GM18858 (cell line): Measurements from ENCODE around the gene CLCN5.
"Not testable (repeated sequence)": the region's sequence is repeated elsewhere in the genome, so short reads cannot be mapped to it uniquely, and the experiment has no call there.

Experiments used
- ATAC-seq: cut with Tn5 transposase; IDR thresholded peaks from one replicate; pipeline ENCODE4 v1.9.1; 2021; ENCODE audit not compliant: unreplicated experiment

CLCN5 gene

DNA sequence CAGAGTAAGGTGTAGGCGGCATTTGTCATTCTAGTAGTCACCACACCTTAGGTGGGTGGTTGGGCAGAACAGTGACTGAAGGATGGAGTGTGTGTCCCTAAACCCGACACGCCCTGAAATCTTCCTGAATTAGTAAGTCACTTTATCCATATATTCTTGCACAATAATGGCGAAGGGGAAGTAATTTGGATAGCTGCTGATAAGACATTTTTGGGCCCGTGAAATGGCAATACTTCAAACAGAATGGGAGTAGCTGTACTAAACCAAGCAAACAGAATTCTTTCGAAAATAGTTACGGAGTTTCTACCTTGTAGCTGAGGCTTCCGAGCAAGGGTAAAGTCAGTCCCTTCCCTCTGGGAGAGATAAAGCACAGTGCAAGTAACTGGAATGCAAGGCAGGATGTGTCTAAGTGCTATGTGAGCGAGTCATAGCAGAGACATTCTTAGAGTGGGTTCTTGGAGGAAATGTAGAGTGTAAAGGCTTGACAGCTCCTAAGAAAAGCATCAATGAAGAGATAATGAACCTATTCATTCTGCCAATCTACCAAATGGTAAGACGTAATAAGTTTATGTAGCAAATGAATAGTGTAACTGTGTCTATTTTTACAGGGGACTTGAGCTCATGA is 72.8 kb downstream of the CLCN5 start:
- no peak for ATAC-seq

DNA sequence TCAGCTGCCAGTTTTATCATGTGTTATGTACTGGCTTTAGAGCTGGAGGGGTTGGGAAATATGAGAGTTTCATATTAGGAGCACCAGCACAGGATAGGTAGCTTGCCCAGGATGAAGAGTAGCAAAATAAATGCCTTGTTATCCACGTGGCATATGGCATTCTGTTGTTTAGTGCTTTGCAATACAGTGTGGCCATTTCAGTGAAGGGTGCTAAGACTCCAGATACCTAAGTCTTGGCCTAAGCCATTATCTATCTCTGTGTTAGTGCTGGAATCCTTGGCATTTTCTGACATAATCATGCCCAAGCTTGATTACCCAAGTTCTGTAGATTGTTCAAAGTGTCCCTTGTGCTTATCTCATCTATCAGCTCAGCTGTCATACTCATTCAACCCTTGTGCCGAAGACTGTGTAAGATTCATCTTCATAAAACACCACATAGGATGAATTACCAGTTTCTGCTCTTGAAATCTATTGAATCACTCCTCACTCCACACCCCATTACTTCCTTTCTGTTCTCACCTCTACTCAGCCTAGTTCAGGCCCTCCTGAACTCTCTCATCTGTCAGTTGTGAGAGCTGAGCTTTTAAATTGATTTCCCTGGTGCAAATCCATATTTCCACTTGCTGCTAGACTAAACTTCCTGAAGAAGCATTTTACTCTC is 73.5 kb downstream of the CLCN5 start:
- ATAC-seq: no peak

DNA sequence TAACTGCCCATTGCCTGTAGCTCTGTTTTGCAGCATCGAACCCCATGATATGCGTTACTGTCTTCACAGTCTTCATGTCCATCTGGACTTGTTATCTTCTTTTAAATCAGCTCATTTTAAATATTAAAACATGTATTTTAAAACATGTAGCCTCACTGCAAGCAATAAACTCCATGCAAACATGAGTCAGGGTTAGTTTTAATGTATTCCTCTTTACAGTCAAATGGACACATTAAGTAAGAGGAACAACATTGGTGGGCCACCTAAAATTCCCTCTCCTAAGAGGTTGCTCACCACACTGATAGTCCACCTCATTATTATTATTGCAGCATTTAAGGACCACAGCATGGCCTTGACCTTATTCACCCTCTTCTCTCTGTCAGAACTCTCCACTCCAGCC is 74.1 kb downstream of the CLCN5 start:
- ATAC-seq: no peak

DNA sequence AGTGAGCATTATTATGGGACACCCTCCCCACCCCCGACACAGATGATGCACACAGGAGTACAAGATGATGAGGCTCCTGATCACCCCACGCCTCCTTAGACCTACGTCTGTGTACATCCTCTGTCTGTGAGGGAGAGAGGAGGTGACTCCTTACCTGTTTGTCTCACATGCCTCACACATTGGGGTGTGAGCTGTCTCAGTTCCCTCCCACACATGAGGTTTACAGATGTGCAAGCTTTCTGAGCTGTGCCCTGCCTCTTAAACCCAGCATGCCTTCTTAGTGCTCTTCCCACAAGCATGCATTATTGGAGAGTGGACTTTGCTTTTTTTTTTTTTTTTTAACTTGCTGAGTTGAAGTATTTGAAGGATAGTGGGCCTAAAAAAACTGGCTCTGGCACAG is 76.7 kb downstream of the CLCN5 start:
- no peak for ATAC-seq

DNA sequence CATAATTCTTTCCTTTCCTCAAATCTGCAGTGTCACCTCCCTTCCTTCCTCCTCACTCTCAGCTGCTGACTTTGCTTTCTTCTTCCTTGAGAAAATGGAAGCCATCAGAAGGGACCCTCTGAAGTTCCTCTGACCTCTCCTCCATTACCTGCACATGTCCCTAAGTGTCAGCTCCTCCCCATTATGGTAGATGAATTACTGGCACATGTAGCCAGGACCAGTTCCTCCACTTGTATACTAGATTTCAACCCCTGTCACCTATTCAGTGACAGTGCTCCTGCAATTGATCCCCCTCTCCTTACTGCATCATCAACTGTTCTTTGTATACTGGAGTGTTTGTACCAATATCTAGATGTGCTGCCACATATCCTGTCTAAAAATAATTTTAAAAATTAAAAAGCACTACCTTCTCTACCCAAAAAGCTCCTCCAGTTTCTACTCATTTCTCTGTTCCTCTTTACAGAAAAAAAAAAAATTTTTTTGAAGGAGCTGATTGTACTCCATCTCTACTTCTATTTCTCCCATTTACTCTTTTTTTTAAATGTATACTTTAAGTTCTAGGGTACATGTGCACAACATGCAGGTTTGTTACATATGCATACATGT is 78.6 kb downstream of the CLCN5 start:
- ATAC-seq: no peak

DNA sequence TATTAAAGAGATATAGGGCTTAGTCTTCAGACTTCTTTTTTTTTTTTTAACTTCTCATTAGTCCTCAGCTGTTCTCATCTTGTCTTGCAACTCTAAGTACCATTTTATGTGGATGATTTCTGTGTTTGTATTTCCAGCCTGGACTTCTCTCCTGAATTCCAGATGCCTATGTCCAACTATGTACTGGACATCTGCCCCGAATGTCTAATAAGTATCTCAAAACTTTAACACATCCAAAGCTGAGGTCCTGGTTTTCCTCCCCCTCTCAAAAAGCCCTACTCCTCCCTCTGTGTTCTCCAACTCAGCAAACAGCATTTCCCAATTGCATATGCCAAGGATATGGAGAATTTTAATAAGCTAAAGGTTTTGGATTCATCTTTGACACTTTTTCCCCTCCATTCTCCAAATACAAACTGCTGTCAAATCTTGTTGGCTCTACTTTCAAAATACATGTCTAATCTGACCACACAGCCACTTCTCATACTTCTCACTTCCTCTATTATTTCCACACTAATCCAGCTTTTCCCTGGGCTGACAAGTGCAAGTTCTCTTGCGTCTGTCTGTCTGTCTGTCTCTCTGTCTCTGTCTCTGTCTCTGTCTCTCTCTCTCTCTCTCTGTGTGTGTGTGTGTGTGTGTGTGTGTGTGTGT is 79.8 kb downstream of the CLCN5 start:
- ATAC-seq: peak; percentile 68

DNA sequence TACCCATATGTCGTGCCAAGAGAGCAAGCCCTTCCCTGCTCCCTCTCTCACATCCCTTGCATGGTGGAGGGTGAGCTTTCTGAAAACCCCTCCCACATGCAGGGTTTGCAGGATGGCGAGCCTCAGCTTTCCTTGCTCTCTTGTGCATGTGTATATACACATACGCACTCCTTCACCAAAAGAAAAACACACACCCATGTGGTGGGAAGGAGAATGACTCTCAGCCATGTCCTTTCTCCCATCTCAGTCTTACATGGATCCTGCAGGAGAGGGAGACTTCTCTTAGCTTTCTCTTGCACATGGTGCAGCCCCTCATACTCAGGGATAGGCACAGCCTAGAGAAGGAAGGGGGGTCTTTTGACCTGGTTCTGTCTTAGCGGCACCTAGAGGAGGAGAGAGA is 81.1 kb downstream of the CLCN5 start:
- no peak for ATAC-seq

DNA sequence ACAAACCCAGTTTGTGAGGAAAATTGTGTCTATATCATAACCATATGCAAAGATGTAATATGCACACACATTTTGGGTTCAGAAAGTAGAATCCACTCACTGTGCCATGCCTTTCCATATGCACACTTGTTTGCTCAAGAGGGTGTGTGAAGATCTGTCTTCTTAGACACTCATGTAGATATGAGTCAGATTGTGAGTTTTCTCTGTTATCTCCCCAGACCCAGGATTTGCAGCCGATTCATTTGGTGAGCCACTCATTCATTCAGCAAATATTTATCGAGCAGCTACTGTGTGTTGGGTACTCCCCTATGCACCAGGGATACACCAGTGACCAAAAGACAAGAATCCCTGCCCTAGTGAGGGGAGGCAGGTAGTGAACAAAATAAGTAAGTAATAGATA is 81.5 kb downstream of the CLCN5 start:
- no peak for ATAC-seq

DNA sequence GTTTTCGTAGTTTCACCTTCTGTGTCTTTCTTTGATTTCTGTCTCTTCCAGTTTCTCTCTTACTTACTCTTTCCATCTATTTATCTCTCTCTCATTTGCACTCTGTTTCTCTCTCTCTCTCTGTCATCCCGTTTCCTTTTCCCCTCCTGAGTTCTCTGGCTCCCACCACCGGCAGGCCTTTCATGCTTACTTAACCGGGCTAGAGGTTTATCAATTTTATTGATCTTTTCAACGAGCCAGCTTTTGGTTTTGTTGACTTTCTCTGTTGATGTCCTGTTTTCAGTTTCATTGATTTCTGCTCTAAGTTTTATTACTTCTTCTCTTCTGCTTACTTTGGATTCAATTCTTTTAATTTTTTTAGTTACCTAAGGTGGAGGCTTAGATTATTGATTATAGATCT is 103.2 kb downstream of the CLCN5 start:
- not testable (repeated sequence) for ATAC-seq

DNA sequence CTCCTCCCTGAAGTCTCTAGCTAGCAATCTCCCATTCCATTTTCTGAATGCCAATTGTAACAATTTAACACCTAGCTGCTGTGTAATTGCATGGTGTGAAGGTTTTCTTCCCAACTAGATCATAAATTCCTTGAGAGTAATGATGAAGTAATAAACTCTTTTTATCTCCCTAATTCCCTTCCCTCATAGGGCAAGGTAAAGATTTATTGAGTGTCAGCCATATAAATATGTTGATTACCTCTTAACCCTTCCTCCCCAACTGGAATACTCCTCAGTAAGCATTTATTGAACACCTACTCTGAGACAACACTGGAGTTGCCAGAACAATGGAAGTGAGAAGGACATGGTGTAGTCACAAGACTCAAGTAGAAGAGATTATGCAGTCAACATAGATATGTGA is 112.7 kb downstream of the CLCN5 start:
- no peak for ATAC-seq

DNA sequence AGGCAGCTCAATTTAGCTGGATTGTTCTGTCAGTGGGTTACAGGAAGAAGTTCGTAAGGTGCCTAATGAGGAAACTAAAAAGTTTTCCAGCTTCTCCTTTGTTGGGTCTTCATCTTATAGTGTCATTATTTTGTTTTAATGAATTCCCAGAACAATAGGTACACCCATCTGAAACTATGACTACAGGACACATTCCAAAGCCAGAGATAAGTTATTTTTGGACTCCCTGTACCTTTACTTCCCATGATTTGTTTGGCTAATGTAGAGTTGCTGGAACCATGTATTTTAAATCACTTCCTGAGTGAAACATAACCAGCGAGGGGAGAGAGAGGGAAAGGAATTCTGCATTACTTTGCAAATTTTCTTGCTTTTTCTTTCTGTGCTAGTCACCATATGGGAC is 114.0 kb downstream of the CLCN5 start:
- no peak for ATAC-seq

DNA sequence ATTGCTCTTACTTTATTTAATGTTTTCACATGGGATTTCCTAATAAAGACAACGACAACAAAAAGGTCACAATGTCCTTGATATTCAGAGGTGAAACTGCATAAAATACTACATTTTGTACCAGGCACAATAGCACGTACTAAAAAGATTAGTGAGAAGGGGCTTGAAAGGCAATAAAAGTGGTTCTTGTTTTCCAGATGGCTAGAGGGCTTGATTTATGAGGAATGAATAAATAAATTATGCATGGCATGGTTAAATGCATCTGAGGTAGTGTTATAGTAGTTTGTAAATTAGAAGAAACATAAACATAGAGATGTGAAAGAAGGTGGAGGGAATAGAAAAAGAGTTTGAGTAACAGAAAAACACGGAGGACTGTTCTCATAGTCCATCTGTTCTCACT is 123.4 kb downstream of the CLCN5 start:
- no peak for ATAC-seq

DNA sequence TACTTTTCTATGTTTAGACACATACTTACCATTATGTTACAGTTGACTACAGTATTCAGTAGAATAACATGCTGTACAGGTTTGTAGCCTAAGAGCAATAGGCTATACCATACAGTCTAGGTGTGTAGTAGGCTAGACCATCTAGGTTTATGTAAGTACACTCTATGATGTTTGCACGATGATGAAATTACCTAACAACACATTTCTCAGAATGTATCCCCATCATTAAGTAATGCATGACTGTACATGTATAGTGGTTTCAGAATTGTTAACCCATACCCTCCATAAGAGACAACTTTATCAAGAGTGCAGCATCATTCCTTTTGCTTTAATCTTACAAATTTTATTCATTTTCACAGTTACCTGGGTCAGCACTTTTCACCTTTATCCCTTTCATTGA is 126.8 kb downstream of the CLCN5 start:
- ATAC-seq: no peak

DNA sequence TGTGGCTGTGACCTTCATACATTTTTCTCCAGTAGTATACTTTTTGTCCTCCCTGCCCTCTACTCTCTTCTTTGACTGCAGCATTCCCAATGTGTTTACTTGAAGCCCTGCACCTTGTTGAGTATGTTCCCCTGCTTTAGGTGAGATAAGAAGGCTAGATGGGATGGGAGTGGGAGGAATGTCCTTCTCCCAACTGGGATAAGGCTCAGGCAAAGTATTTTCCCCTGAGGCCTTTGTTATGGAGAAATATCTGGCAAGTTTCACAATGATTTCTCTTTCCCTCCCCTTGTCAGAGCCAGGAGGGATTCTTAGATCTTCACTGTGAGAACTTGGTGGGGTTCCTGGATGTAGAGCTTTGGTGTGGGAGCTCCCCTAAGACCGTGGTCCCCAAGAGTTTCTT is 131.8 kb downstream of the CLCN5 start:
- no peak for ATAC-seq

DNA sequence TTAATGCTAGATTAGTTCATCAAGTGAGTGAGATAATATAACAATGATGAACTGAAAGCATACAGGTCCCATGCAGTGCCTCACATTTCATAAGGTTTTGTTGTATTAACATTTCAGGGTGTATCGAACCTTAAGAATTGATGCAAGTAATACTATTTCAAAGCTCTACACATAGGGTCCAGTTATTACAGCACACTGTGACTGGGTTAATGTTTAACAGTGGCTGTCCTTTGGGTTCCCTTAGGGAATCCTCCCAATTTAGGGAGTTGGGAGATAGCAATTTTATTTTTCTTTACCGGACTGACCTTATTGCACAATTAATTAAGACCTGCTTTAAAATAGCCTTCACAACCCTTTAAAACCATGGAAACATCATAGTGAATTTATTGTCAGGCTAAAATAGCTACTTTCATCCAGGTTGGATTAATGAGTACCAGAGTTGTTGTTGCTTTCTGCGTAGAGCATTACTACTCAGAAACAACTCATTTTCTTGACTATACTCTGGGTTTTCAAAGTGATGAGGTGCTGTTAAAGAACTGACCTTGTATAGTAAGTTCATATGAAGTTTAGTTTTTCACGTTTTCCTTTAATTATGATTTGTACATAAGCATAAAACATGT is 144.0 kb downstream of the CLCN5 start:
- no peak for ATAC-seq

DNA sequence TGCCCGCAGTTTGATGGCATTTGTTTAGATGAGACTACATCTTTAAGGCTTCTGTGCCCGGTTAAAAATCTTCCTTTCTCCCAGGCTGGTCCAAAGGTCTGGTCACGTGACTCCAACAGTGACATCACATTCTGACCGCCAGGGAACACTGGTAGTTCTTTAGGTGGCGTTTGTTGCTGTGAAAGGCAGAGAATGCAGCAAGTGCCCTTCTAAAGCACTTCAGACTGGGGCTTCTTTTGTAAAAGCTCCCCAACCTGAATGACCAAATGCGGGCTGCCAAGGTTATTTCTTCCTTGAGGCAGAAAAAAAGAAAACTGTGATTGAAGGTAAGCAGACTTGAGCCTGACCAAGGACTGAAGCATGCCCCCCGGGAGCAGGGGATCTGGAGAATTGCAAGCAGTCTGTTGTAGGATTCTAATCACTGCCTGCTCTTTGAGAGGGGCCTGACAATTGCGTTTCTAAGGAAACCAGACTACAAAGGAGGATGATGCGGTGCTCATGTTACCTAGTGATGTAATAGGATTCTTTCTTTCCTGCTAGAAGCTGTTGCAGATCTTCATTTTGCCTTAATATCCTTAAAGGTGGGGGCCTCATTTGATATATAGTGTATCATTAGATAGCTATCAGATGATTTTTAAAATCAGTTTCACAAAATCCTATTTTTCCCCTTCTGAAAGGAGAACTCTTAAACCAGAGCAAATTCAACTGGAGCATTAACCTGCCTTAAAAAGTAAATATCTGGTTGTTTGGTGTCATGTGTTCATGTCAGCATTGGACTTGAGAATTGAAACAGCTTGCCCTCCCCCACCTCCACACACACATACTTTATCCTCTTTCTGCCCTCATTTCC is 145.3 kb downstream of the CLCN5 start:
- no peak for ATAC-seq

DNA sequence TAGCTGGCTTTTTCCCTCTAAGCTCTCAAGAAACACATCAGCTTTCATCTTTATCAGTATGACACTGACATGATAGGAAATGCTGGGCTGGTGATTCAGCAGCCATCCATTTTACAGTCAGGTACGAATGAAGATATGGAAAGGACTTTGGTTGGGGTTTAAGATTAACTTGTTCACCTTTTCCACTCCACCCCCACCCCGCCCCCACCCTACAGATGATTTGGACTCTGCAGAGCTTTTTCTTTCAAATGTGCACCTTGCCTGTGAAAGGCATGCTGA is 145.8 kb downstream of the CLCN5 start:
- ATAC-seq: no peak

DNA sequence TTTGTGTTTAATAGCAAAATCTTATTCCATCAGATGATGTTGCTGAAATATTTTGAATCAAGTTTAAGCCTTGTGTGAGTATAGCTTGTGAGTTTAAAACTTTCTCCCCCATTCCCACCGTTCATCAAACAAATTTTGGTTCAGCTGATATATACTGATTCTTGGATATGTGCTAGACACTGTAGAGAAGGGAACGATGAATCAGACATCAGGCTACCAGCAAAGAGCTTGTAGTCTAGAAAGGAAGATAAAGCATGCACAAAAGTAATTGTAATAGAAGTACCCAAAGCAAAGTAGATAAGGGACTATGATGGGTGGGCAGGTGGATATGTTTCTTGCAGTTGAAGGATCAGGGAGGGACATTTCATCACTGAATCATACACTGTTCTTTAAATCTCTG is 146.5 kb downstream of the CLCN5 start:
- ATAC-seq: no peak

DNA sequence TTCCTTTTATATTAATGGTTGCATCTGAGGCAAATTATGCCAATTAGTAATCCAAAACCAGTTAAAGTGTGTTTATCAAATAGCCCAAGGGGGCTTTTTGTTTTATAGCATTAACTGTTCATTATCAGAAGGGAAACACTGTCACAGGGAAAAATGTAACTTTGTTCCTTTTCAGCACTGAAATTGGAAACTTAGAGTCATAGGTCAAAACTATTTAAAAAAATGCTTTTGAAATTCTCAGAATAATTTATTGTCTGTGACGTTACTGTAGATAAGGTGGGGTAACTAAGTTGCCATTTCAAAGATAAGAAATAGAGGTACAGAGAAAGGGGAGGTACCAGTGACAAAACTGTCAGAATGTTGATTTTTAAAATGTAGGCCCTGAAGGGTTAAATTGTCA is 149.1 kb downstream of the CLCN5 start:
- ATAC-seq: no peak

DNA sequence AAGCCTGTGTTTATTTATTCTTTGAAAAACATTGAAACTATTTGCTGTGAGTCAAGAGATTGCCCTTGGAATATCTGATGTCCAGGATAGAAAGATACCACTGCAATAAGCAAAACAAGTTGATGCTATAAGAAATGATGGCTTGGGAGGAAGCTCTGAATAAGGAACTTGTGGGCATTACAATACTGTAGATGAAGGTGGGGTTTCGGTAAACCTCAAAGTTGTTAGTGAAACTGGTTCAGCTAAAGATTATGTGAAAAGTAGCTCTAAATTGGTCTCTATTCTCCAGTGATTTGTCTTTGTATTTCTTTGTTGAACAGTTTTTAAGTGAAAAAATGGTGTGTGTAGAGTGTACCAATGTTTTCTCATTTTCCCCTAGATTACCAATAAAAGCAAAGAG is 149.7 kb downstream of the CLCN5 start:
- no peak for ATAC-seq

DNA sequence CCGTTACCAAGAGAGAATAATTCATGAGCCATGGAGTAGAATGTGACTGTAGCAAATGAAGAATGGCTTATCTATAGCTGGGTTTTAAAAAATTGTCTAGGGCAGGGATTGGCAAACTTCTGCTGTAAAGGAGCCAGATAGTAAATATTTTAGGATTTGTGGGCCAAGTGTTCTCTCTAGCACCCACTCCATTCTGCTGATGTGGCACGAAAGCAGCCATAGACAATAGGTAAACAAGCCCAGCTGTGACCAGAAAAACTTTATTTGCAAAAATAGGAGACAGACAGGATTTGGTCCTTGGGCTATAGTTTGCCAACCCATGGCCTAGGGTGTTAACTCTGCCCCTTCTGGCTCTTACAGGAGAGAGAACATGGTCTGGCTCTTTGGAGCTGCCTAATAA is 151.2 kb downstream of the CLCN5 start:
- ATAC-seq: no peak
